HCT116 (cell line): ENCODE measurements around the gene DCBLD2. TPM values are rescaled to one million over a fixed set of nuclear protein-coding genes. Genes with fewer than 3 reads are reported as not detected.
A peak's percentile ranks its signal among the peaks of the same experiment; 100 is the strongest.

Source experiments
- ATAC-seq: fragments of 200-7000 bp; cut with Tn5 transposase; 2 replicates; pipeline ENCODE4 v1.9.1; 2020; ENCODE audit warnings: mild to moderate bottlenecking, moderate library complexity
- BruUV-seq: library from RNA; stranded (reverse); fragments of 400-500 nt; replicated peaks from 2 replicates; lab custom pipeline; 2021; lab: Mats Ljungman, UMichigan
- CTCF ChIA-PET: fragments of 300-600 bp; sonication (Branson Sonifier 250); formaldehyde crosslinking; loops from one replicate; lab custom pipeline; 2021; ENCODE audit warnings: antibody characterized with exemption; lab: Charles Lee
- POLR2A ChIA-PET: fragments of 300-600, 350-600 bp; sonication (Branson Sonifier 250); formaldehyde crosslinking; loops from one replicate; lab custom pipeline; 2021; ENCODE audit warnings: antibody characterized with exemption; lab: Charles Lee
- RAD21 ChIA-PET, 2 experiments: fragments of 300-600 bp; sonication (Branson Sonifier 250); formaldehyde crosslinking; loops; one replicate each; lab custom pipeline; 2023; ENCODE audit warnings: low total read pairs in 2 of 2; ENCODE audit not compliant: uncharacterized antibody in 2 of 2, unreplicated experiment in 2 of 2, low non-redundant PET in 1 of 2; lab: Charles Lee
- DNase-seq: peaks from one replicate; pipeline ENCODE4 v3.0.0-alpha.2; 2010; ENCODE audit warnings: low read depth, low spot score
- H2AFZ ChIP-seq: fragments of 200-600 bp; shearing (Covaris generic), sonication (generic); 2 replicates; pipeline ENCODE4 v1.6.1; 2017; ENCODE audit warnings: low read depth, mixed run types, mixed read lengths, antibody characterized with exemption, low read length; ENCODE audit not compliant: poor library complexity, severe bottlenecking
- H3K27ac ChIP-seq: 2 replicates; pipeline ENCODE4 v1.5.1; 2012; ENCODE audit warnings: low read depth, low read length
- H3K27me3 ChIP-seq: fragments of 200-600 bp; sonication (generic); 2 replicates; pipeline ENCODE4 v1.6.1; 2016; ENCODE audit warnings: mixed run types, low read length, mixed read lengths; ENCODE audit not compliant: insufficient read depth
- H3K36me3 ChIP-seq, 2 experiments: fragments of 200-500 bp in 1 of 2; fragments of 200-600 bp in 1 of 2; sonication (Bioruptor generic) in 1 of 2; sonication (generic) in 1 of 2; 2 replicates each; pipeline versions ENCODE4 v1.5.1 to v1.6.1; 2014 to 2016; ENCODE audit warnings: low read length in 2 of 2, inconsistent platforms in 1 of 2, mixed read lengths in 1 of 2, mixed run types in 1 of 2; ENCODE audit not compliant: insufficient read depth in 2 of 2, control insufficient read depth in 1 of 2
- H3K4me1 ChIP-seq, 2 experiments: fragments of 200-600 bp in 1 of 2; sonication (generic) in 1 of 2; 2 replicates each; pipeline versions ENCODE4 v1.5.1 to v1.6.1; 2012 to 2017; ENCODE audit warnings: low read length in 2 of 2, inconsistent platforms in 1 of 2, mild to moderate bottlenecking in 1 of 2, mixed read lengths in 1 of 2, mixed run types in 1 of 2, moderate library complexity in 1 of 2; ENCODE audit not compliant: insufficient read depth in 2 of 2, control insufficient read depth in 1 of 2
- H3K4me2 ChIP-seq: fragments of 200-600 bp; sonication (generic); 2 replicates; pipeline ENCODE4 v1.6.1; 2017; ENCODE audit warnings: mixed run types, low read length, mixed read lengths
- H3K4me3 ChIP-seq, 2 experiments: fragments of 200-600 bp in 1 of 2; sonication (generic) in 1 of 2; replicated peaks in 1 of 2; 2 replicates each; pipeline ENCODE4 v1.5.1; 2011 to 2016; ENCODE audit warnings: low read length in 2 of 2, control low read depth in 1 of 2, low read depth in 1 of 2, mild to moderate bottlenecking in 1 of 2, mixed read lengths in 1 of 2, mixed run types in 1 of 2
- H3K79me2 ChIP-seq: fragments of 200-600 bp; sonication (generic); 2 replicates; pipeline ENCODE4 v1.6.1; 2017; ENCODE audit warnings: mild to moderate bottlenecking, mixed run types, low read length, moderate library complexity, mixed read lengths; ENCODE audit not compliant: insufficient read depth
- H3K9ac ChIP-seq: fragments of 200-600 bp; sonication (generic); 2 replicates; pipeline ENCODE4 v1.6.1; 2016; ENCODE audit warnings: low read length, mixed read lengths
- H3K9me2 ChIP-seq: fragments of 200-600 bp; sonication (generic), shearing (Covaris generic); 2 replicates; pipeline ENCODE4 v1.6.1; 2017; ENCODE audit warnings: mixed run types, mild to moderate bottlenecking, moderate library complexity; ENCODE audit not compliant: insufficient read depth
- H3K9me3 ChIP-seq, 2 experiments: fragments of 200-500 bp in 1 of 2; fragments of 200-600 bp in 1 of 2; sonication (Bioruptor generic) in 1 of 2; sonication (generic) in 1 of 2; 2 replicates each; pipeline ENCODE4 v1.6.1; 2014 to 2017; ENCODE audit warnings: low read length in 2 of 2, mixed read lengths in 2 of 2, inconsistent platforms in 1 of 2, low read depth in 1 of 2, mild to moderate bottlenecking in 1 of 2, mixed run types in 1 of 2, moderate library complexity in 1 of 2; ENCODE audit not compliant: control insufficient read depth in 1 of 2, insufficient read depth in 1 of 2
- H4K20me1 ChIP-seq: fragments of 200-600 bp; sonication (generic), shearing (Covaris generic); 2 replicates; pipeline ENCODE4 v1.6.1; 2017; ENCODE audit warnings: mixed run types, mild to moderate bottlenecking, moderate library complexity; ENCODE audit not compliant: insufficient read depth
- CEBPB ChIP-seq: IDR thresholded peaks from 2 replicates; pipeline ENCODE4 v1.6.1; 2012; ENCODE audit warnings: low read depth
- CTCF ChIP-seq, 3 experiments: fragments of 200-600 bp in 1 of 3; sonication (generic) in 1 of 3; IDR thresholded peaks in 2 of 3; conservative IDR thresholded peaks in 1 of 3; 2 replicates each; pipeline ENCODE4 v1.5.1; 2012 to 2017; ENCODE audit warnings: low read depth in 2 of 3, low read length in 2 of 3, antibody characterized with exemption in 1 of 3, borderline replicate concordance in 1 of 3, control low read depth in 1 of 3, mild to moderate bottlenecking in 1 of 3, mixed read lengths in 1 of 3, mixed run types in 1 of 3, moderate library complexity in 1 of 3; ENCODE audit not compliant: insufficient read depth in 1 of 3
- EZH2phosphoT487 ChIP-seq: fragments of 200-600 bp; IDR thresholded peaks from 2 replicates; pipeline ENCODE4 v1.6.1; 2018; ENCODE audit warnings: antibody characterized with exemption, borderline replicate concordance
- FOSL1 ChIP-seq: IDR thresholded peaks from 2 replicates; pipeline ENCODE4 v1.6.1; 2012; ENCODE audit warnings: low read depth
- JUND ChIP-seq: IDR thresholded peaks from 2 replicates; pipeline ENCODE4 v1.6.1; 2012
- RAD21 ChIP-seq: IDR thresholded peaks from 2 replicates; pipeline ENCODE4 v1.6.1; 2012; ENCODE audit warnings: low read depth, mild to moderate bottlenecking
- SIN3A ChIP-seq: IDR thresholded peaks from 2 replicates; pipeline ENCODE4 v1.6.1; 2012; ENCODE audit warnings: low read depth
- ZFX ChIP-seq: fragments of 450-650 bp; IDR thresholded peaks from 2 replicates; pipeline ENCODE4 v1.6.1; 2017
- intact Hi-C: fragments of 100-400 bp; cut with micrococcal nuclease; formaldehyde crosslinking; loops from 2 replicates; pipeline ENCODE4 v1.10.0; 2022
- total RNA-seq: library from RNA; stranded (reverse); gene quantifications from one replicate; pipeline ENCODE4 v1.2.1, GENCODE V29; 2021; ENCODE audit not compliant: unreplicated experiment

DCBLD2 gene
- total RNA-seq, 1 experiment from 2014 or later, result 532 TPM

GRCh38 chr3:98906230-98906629 is 4.7 kb upstream of the DCBLD2 start (continued):
- TF ChIP-seq RAD21 (0 out of 2 replicates have a peak, but pooled peaks have one; percentile 10), ZFX (no peak), FOSL1 (peak; percentile 72)

DNA sequence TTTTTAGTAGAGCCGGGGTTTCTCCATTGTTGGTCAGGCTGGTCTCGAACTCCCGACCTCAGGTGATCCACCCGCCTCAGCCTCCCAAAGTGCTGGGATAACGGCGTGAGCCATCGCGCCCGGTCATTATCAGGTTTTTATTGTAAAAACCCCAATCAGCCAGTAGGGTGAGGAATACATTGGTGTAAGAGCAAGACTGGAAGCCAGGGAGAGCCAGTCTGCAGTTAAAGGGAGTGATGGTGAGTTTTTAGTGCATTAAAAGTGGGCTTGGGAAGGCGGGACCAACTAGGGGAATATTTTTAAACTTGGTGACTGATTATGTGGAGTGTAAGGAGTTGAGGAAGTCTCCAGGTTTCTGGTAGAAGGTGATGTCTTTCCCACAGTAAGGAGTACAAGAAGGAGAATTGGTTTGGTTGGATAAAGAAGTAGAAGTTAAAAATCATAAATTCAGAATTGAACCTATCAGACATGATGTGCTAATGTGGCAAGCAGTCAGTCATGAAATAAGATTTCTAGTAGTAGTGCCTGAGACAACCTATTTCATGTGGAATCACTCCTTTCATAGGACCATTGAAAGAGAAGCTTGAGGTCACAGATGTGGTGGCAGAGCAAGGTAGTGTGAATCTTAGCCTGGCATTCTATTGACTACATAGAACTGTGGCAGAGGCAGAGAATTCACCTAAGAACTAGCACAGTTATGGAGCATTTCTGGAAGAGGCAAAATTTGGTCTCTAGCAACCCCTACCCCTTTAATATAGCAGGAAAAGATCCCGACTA is 2.4 kb upstream of the DCBLD2 start:
- no peak overlapping the region for H3K4me3 ChIP-seq
- ATAC-seq, result no peak
- 0 out of 2 replicates have a peak, but pooled peaks have one; percentile 10 for TF ChIP-seq CEBPB
- TF ChIP-seq SIN3A, result 0 out of 2 replicates have a peak, but pooled peaks have one; percentile 29
- TF ChIP-seq CTCF (IDR thresholded peaks at IDR 0.05 in 2 of 3, conservative IDR thresholded peaks at IDR 0.05 in 1 of 3; ENCODE audit: borderline replicate concordance in 1 of 3, insufficient read depth in 1 of 3, low read depth in 2 of 3, low read length in 2 of 3), result peak; percentile 6 to 23 (median 18); a peak in 2 of 6 replicates
- no peak for TF ChIP-seq EZH2phosphoT487
- peak; percentile 32 for TF ChIP-seq RAD21
- TF ChIP-seq JUND, result no peak
- TF ChIP-seq, all 23 proteins: peak for 4
- Histone ChIP-seq H4K20me1 (no peaks in the 10 kb centered on the region), H3K9ac (peak overlapping the region; percentile 8; the same call in 1 of the 2 replicates), H3K9me3 (no peaks in the 10 kb centered on the region), H2AFZ (no peak overlapping the region), H3K79me2 (peaks cover 70% of the 10 kb centered on the region), H3K4me2 (peak overlapping the region; percentile 75), H3K27me3 (no peaks in the 10 kb centered on the region), H3K36me3 (peaks cover 12 to 21% of the 10 kb centered on the region in 2 experiments), H3K9me2 (no peaks in the 10 kb centered on the region), H3K4me1 (peaks cover 47 to 50% of the 10 kb centered on the region in 2 experiments), H3K27ac (peak overlapping the region; percentile 87)
- ChIA-PET POLR2A (interaction anchor here (0.5 to 11.7 kb wide), 9 partner anchors 10 to 90 kb away, joined by 3 to 310 read pairs (median 58); no protein-coding TSS in a partner anchor), CTCF (no interaction called here), RAD21 (no interaction called here)
- intact Hi-C loops, result loop anchor here (2.0 kb wide), 1 partner anchor 67 kb away; no protein-coding TSS in a partner anchor
- no peak for DNase-seq
- no TSS peak for BruUV-seq
